D341Med (cell line): ENCODE results near the gene MDFI.

Experiments
- DNase-seq: peaks from one replicate; pipeline ENCODE4 v3.0.0; 2012; ENCODE audit warnings: low spot score

The MDFI gene

DNA sequence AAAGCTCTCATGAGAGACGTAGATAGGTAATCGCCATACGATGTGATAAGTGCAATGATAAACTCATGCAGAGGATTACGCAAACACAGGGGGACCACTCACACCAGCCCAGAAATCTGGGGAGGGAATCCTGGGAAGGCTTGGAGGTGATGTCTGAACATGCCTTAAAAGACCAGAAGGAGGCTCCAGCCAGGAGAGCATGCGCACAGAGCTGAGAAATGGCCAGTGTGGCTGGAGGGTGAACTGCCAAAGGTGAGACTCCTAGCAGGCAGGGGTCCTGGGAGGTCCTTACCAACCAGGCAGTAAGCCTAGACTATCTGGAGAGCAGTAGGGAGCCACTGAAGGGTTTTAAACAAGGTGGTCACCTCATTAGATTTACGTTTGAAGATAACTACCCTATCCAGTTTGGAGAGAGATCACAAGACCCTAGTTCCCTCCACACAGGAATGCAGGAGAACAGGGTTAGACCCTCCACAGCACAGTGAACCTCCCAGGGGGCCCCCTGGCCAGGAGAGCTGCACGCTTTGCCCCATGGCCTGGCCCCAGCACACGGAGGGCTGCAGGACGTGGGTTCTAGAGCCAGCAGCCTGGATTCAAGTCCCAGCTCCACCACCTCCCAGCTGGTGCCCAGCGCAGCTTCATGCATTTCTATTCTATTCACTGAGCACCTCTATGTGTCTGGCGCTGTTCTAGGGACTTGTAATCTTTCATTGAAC, 13.1 kb downstream of the MDFI start:
- no peak for DNase-seq

DNA sequence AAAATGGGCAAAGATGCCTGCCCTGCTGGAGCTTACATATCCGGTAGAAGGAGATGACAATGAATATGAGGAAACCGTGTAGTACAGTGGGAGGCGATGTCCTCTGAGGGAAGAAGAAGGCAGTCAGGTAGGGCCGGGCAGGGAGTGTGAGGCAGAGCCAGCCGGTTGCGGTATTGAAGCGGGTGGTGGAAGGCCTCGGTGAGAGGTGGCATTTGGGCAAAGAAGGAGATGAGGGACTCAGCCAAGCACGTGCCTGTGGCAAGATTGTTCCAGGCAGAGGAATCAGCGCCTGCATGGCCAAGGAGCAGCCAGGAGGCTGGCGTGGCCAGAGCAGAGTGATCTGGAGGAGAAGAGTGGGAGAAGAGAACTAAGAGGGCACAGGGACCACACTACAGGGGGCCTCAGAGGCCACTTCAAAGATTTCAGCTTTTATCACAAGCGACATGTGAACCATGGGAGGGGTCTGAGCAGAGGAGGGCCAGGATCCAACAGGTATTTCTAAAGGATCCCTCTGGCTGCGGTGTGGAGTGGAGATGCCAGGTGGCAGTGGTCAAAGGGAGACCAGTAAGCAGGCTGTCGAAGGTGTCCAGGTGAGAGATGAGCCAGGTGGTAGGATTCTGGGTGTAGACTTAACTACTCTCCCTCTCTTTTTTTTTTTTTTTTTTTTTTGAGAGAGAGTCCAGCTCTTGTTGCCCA, 13.8 kb downstream of the MDFI start:
- DNase-seq: no peak

DNA sequence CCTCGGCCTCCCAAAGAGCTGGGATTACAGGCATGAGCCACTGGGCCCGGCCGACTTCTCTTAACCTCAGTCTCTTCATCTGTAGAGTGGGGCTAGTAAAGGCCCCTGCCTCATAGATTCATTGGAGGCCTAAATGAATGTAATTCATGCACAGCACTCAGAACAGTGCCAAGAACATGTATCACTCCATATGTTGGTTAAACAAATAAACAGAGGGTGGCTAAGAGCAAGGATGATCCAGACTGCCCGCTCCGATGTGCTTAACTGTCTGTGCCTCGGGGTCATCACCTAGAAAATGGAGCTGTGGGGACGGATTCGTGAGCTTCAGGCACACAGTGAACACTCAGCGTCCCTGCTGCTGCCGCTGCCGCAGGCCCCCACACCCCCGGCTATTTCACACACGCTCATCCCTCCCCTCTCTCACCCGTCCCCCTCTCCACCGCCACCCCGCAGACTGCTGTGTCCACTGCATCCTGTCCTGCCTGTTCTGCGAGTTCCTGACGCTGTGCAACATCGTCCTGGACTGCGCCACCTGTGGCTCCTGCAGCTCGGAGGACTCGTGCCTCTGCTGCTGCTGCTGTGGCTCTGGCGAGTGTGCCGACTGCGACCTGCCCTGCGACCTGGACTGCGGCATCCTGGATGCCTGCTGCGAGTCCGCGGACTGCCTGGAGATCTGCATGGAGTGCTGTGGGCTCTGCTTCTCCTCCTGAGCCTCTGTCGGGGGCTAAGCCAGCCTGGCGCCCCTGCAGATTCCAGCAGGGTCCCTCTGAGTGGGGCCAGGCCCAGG, 14.8 kb downstream of the MDFI start:
- no peak for DNase-seq

DNA sequence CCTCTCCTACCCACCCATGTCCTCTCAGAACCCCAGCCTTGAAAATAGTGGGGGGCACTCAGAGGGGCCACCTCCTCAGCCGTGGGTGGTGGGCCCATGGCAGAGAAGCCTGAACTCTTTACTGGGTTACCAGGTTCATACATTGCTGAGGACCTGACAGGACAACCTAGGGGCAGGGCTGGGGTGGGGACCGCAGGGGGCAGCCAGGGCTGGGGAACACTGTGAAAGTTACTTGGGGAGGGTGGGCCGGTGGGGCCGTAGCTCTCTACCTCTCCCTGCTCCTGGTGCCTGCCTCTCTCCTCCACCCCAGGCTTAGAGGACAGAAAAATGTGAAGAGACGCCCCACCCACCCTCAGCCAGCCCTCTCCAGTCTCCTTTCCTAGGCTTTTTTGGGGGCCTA, 15.4 kb downstream of the MDFI start:
- DNase-seq: no peak

DNA sequence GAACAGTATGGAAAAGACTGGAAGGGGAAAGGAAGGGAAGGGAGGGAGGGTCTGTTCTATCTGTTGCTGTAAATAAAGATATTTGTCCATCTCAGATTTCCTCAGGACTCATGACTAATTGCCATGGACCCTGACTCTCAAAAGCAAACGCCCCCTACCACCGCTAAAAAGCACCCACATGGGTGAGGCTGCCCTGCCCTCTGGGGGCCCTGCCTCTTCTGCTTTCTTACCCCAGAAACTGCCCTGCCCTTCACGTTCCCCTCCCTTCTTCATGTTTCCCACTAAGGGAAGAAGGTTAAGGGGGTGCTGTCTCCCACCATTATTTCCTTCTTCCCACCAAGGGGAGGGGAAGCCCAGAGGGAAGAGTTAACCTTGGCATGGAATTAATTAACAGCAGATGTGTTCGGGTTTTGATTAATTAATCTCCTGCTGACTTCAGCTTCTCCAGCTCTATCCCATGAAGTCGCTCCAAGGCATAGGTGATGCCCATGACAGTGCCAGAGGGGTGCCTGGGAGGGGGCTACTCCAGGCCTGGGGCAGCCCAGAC, 16.0 kb downstream of the MDFI start:
- no peak for DNase-seq

DNA sequence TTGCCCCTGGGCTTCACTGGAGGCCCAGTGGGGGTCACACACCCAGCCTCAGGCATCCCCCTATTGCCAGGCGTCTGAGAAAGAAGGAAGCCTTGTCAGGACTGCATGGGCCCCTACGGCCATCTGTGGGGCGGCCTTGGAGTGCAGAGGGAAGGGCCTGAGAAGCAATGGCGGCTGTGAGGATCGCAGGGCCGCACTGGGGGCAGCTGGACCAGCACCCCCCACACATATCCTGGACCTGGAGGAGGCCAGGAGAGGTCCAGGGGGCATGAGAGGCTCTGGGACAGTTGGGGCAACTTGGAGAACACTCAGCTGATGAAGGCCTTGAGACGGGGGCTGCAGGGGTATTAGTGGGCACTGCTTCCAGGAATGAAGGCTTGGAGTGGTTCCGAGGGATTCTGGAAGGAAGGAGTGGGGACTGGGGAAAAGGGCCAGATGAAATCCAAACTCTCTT, 16.5 kb downstream of the MDFI start:
- no peak for DNase-seq

DNA sequence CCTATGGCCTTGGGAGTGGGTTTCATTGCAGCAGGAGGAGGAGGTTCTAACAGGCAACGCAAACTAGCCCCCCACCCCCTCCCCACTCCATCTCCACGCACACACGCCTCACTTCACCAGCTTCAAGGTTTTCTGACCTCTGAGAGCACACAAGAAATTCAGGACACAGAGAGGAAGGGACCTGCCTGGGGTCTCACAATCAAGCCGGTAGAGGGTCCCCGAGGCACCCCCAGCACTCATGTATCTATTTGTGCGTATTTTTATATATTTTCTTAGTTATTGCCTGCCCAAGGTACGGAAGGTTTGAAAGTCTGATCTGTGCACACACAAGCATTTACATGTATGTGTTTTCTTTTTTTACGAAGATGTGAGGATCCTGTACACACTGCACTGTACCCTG, 16.9 kb downstream of the MDFI start:
- no peak for DNase-seq

GRCh38 chr6:41655646-41656001, 17.4 kb downstream of the MDFI start:
- no peak for DNase-seq

GRCh38 chr6:41656002-41656691, 17.9 kb downstream of the MDFI start:
- DNase-seq: no peak

DNA sequence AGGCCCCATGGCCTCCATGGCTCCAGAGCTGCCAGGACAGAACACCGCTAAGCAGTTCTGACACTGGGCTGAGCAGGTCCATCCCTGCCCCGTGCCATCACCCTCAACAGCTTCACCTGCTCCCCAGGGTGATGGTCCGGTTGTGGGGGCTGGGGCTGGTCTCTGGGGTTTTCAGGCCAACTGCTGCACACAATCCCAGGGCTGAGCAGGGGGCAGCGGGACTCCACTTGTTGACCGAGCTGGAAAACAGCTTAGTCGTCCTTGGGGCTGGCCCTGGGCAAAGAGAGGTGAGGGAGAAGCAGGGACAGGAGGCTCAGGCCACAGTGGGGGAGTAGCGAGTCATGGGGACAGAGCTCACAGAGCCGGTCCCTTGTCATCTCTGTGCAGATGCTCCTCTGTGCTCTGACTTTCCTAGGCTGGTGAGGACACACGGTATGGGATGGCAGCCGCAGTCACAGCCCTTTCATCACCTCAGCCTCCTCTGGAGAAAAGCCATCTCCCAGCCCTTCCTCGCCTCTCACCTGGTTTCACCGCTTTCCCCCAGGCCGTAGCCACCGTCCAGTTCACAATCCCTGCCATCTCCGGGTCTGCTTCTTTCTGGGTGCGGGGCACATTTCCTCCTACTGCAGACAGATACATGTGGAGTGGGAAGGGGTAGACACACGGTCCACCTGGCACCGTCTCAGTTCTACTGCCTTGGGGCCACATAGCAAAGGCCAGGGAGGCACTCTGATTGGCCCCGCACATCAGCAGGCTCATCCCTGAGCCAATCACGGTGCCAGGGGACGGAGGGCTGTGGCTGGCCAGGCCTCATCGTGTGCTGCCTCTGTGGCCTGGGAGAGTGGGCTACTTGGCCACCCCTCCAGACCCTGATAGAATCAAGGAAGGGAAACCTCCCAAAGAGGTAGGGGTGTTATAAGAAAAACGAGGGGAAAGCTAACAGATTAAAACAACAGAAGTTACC, 19.1 kb downstream of the MDFI start:
- DNase-seq: no peak

GRCh38 chr6:41658636-41659035, 20.4 kb downstream of the MDFI start:
- DNase-seq: no peak

GRCh38 chr6:41659935-41660334, 21.7 kb downstream of the MDFI start:
- no peak for DNase-seq

DNA sequence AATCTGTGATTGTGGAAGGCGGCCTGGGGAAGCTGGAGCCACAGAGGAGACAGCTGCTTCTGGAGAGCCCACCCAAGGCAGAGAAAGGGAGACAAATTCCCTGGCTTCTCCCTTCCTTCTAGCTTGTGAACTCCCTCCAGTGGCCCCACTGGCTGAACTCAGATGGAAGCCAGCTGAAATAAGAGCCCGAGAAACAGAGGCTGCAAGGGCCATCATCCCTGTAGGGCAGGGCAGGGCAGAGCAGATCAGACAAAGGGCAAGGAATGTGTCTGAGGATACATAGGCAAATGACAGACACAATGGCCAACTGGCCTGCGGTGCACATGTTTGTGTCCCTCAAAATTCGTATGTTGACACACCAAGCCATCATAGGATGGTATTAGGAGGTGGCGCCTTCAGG, 25.3 kb downstream of the MDFI start:
- DNase-seq: no peak

- no peak for DNase-seq
These were observed 26.0 kb downstream of the MDFI start for GRCh38 chr6:41664271-41664670.

DNA sequence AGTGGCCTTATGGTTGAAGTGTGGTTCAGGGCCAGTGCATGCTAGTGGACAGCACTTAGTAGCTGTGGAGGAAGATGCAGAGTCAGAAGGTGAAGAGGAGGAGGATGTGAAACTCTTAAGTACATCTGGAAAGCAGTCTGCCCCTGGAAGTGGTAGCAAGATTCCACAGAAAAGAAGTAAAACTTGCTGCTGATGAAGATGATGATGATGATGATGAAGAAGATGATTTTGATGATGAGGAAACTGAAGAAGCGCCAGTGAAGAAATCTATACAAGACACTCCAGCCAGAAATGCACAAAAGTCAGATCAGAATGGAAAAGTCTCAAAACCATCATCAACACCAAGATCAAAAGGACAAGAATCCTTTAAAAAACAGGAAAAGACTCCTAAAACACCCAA, 28.9 kb downstream of the MDFI start:
- no peak for DNase-seq

DNA sequence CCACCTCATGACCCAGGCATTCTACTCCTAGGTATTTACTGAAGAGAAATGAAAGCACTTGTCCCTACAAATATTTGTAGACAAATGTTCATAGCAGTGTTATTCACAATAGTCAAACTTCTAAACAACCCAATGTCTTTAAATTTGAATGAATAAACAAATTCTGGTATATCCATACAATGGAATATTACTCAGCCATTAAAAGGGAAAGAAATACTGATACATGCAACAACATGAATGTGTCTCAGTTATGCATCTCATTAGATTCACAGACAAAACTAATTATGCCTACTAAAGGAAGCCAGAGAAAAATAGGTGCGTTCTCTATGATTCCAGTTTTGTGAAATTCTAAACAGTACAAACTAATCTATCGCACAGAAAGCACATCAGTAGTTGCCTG, 30.7 kb downstream of the MDFI start:
- no peak for DNase-seq

DNA sequence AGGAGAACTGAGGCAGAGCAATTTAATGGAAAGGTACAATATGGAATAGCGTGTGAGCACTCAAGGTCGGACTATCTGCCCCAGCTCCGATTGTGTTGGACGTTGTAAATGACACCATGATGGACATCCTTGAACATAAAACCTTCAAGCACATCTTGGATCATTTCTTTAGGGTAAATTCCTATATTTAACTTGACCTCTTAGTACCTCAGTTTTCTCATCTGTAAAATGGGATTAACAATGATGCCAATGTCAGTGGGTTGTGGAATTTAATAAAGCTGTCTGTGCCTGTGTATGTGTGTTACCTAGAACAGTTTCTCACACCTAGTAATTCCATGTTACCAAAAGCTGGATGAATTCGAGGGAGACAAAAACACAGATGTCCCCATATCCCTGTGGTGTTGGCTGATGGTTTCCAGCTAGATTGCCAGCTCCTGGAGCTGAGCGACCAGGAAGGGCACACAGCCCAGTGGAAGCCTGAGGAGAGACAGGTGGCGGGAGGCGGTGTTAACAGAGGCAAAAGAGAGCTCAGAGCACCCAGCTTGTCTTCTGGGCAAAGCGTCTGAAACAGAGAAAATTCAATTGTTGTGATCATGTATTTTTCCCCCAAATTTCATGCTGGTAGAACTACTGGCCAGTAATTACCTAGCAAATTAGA, 32.6 kb downstream of the MDFI start:
- no peak for DNase-seq

DNA sequence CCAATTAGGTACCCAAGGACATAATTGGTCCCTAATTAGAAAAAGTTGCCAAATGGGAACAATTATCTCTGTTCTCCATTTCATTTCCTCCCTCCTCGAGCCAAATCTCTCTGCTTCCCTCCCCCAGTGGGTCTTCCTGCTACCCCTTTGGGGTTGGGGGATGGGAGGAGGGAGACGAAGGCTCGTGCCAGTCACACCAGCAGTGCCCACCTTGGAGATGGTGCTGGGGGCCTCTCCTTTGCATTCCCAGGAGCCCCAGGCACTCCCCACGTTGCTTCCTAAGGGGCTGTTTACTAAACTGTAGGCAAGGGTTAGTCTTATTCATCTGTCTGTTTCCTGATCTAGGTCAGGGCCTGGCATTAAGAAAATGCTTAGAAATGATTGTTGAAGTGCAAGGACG, 33.1 kb downstream of the MDFI start:
- DNase-seq: no peak

- no peak for DNase-seq
These were observed 33.7 kb downstream of the MDFI start for GRCh38 chr6:41672016-41672415.
